Pancreas (tissue), 10 donors: ENCODE measurements around the gene ACTG2. TPM values are rescaled to one million over a fixed set of nuclear protein-coding genes. Genes with fewer than 3 reads are reported as not detected.

Experiments
- ATAC-seq, 4 donors: fragments of 200-7000 bp; cut with Tn5 transposase; one replicate each; pipeline versions ENCODE4 v1.8.0 to v1.9.1; 2020; ENCODE audit warnings: mild to moderate bottlenecking in 4 of 4, moderate library complexity in 4 of 4
- DNase-seq, 6 donors: peaks; one replicate each; pipeline ENCODE4 v3.0.0-alpha.2; 2020
- FAIRE-seq: peaks from 2 replicates; lab custom pipeline; 2012; peaks lifted over from hg19 to GRCh38; lab: Jason Lieb, UNC
- H3K27ac ChIP-seq, 4 donors: fragments of 200-600 bp; sonication (generic); 1 replicate in 3 of 4; 2 replicates in 1 of 4; pipeline versions ENCODE4 v1.5.0 to v1.8.0; 2020
- H3K27me3 ChIP-seq, 4 donors: fragments of 200-600 bp; one replicate each; pipeline ENCODE4 v1.8.0; 2021
- H3K36me3 ChIP-seq, 3 donors: fragments of 200-600 bp; sonication (generic) in 1 of 3; one replicate each; pipeline versions ENCODE4 v1.5.0 to v1.8.0; 2020 to 2021
- H3K4me1 ChIP-seq, 3 donors: fragments of 200-600 bp; one replicate each; pipeline ENCODE4 v1.8.0; 2021
- H3K4me3 ChIP-seq, 4 donors: fragments of 200-600 bp; sonication (generic) in 2 of 4; one replicate each; pipeline versions ENCODE4 v1.5.0 to v1.8.0; 2020 to 2021
- H3K9me3 ChIP-seq, 4 donors: fragments of 200-600 bp; one replicate each; pipeline ENCODE4 v1.8.0; 2021
- WGBS, 2 donors: extraction: QIAGEN DNeasy Blood & Tissue Kit; methylation state at CpG; one replicate each; pipeline ENCODE4 v1.1.7; 2013; 5-methylcytosine and 5-hydroxymethylcytosine counted together
- intact Hi-C, 3 donors: fragments of 100-400 bp; cut with DNase I; formaldehyde crosslinking; loops; one replicate each; pipeline versions ENCODE4 v1.11.1 to v1.14.2; 2022
- polyA plus RNA-seq, 2 donors: library from polyadenylated mRNA; stranded (reverse); fragments of 200-250 nt; gene quantifications; one replicate each; pipeline ENCODE4 v1.2.3, GENCODE V29; 2013
- total RNA-seq, 6 donors: library from RNA; stranded (reverse); fragmentation: NEBNext Ultra II Directional in 4 of 6; extraction: Animal tissue kit (Norgen Biotek cat#: 25700) in 4 of 6; gene quantifications; one replicate each; pipeline versions ENCODE4 v1.2.1 to v1.2.4, GENCODE V29; 2021 to 2023
- TF ChIP-seq, protein P1 (sequence below), 4 donors: fragments of 200-600 bp; sonication (generic) in 3 of 4; IDR thresholded peaks; one replicate each; pipeline versions ENCODE4 v1.5.0 to v1.8.0; 2021; ENCODE audit warnings: antibody characterized with exemption in 4 of 4
- donor health status: healthy with polysubstance abuse.
- donor health status: DM: no; HTN: no; CAD: no; lungs with moderate emphysema.
- donor health status: DM: no; HTN: no; CAD: no.
- donor health status: control.
- donor health status: control.
- donor health status: Bipolar disorder and iron deficiency.
- donor health status: DM: yes; HTN: yes; CAD: no.
- donor health status: DM: no; HTN: no; CAD: no.
- donor health status: DM: no; HTN: no; CAD: no.
- donor health status: DM: yes; HTN: yes; CAD: no.

The ACTG2 gene
- total and polyA plus RNA-seq, 8 donors = 0.28 to 76.3 (median 1.7) TPM

DNA sequence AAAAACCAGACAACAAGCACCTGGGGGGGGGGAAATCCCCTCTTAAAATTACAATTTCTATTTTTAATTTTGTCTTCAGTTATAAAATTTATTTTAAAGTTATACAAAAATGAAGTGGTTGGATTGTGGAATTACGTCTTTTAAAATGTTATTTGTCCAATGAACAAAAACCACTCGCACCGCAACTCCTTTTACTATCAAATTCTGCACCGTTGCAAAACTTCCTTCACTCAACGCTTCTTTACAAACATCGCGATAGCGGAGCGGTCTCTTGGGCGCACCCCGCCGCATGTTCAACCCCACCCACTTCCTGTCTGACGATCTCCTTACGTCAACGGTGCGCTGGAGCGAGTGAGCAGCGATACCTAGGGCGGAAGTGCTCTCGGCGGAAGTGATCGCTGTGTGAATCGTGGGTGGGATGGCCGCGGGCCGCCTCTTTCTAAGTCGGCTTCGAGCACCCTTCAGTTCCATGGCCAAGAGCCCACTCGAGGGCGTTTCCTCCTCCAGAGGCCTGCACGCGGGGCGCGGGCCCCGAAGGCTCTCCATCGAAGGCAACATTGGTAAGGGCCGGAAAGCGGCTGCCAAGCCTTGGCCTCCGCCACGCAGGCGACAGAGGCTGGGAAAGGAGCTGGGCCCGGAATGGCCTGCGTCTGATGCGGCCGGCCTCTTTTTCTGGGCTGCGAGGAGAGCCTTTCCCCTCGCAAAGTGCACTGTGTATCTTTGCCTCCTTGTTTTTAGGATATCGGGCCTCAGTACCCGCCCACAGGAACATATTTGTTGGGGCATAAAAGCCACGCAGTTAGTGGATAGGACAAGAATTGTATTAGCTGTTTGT is 33.9 kb downstream of the ACTG2 start, which contains the start of gene DGUOK:
Gene DGUOK, plus strand, starts transcription at position 388 of the 835 bp plus-strand sequence. Its CDS starts 31 bp downstream, at position 419.
- WGBS, 2 donors = 0 to 3% methylated on average over 50 of the region's 50 CpGs
- peak within 1 kb of the TSS; percentile 87 to 98 (median 96) for H3K27ac ChIP-seq
- no peaks in the 10 kb centered on the region for H3K36me3 ChIP-seq
- no peaks in the 10 kb centered on the region for H3K9me3 ChIP-seq
- FAIRE-seq = peak; percentile 97
- H3K4me1 ChIP-seq = peaks cover 17 to 24% (median 18%) of the 10 kb centered on the region in 3 donors
- H3K4me3 ChIP-seq = peak within 1 kb of the TSS; percentile 32 to 88 (median 78)
- DNase-seq = peak; percentile 89 to 98 (median 96)
- intact Hi-C loops = no loop called here
- peak; percentile 100 for ATAC-seq
- TF ChIP-seq, protein P1, sequence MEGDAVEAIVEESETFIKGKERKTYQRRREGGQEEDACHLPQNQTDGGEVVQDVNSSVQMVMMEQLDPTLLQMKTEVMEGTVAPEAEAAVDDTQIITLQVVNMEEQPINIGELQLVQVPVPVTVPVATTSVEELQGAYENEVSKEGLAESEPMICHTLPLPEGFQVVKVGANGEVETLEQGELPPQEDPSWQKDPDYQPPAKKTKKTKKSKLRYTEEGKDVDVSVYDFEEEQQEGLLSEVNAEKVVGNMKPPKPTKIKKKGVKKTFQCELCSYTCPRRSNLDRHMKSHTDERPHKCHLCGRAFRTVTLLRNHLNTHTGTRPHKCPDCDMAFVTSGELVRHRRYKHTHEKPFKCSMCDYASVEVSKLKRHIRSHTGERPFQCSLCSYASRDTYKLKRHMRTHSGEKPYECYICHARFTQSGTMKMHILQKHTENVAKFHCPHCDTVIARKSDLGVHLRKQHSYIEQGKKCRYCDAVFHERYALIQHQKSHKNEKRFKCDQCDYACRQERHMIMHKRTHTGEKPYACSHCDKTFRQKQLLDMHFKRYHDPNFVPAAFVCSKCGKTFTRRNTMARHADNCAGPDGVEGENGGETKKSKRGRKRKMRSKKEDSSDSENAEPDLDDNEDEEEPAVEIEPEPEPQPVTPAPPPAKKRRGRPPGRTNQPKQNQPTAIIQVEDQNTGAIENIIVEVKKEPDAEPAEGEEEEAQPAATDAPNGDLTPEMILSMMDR (IDR thresholded peaks at IDR 0.05) = no peak
- H3K27me3 ChIP-seq = no peaks in the 10 kb centered on the region

DNA sequence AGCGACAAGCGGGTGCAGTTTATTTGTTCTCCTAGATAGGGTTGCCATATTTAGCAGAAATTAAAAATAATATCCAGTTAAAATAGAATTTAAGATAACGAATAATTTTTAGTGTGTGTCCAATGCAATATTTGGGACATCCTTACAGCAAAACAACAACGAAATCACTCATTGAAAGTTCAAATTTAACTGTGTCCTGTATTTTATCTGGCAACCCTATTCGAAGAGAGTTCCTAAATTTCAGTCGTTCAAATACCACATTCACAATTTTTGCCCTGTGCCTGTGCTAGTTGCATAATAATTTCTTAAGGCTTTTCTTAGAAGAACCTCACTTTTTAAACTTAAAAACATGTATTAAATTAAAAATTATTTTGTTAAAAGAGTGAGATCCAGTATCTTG is 34.5 kb downstream of the ACTG2 start:
- intact Hi-C loops = no loop called here
- 22 to 24% methylated on average over 6 of the region's 6 CpGs for WGBS, 2 donors
- H3K4me1 ChIP-seq = peaks cover 17 to 24% (median 18%) of the 10 kb centered on the region in 3 donors
- peak overlapping the region; percentile 87 to 98 (median 96) for H3K27ac ChIP-seq
- DNase-seq (no peak), ATAC-seq (no peak), FAIRE-seq (no peak)
- H3K4me3 ChIP-seq = peak overlapping the region; percentile 32 to 88 (median 78)
- no peaks in the 10 kb centered on the region for H3K9me3 ChIP-seq
- TF ChIP-seq, protein P1 (IDR thresholded peaks at IDR 0.05) = no peak
- no peaks in the 10 kb centered on the region for H3K27me3 ChIP-seq
- no peaks in the 10 kb centered on the region for H3K36me3 ChIP-seq

DNA sequence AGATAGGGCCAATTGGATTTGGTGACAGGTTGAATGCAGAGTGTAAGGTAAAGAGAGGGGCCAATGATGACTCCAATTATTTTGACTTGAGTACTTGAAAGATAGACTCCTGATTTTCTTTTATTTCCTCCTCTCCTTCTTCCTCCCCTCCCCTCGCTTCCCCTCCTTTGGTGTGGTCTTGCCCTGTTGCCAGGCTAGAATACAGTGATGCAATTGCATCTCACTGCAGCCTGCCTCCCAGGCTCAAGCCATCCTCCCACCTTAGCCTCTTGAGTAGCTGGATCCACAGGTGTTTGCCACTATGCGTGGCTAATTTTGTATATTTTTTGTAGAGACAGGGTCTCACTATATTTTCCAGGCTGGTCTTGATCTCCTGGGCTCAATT is 36.1 kb downstream of the ACTG2 start:
- ATAC-seq (no peak), FAIRE-seq (no peak), DNase-seq (no peak)
- no peak overlapping the region for H3K4me3 ChIP-seq
- TF ChIP-seq, protein P1 (IDR thresholded peaks at IDR 0.05) = no peak
- H3K27ac ChIP-seq = peak overlapping the region in 2 of 4 donors; percentile 14 to 40
- H3K36me3 ChIP-seq = no peaks in the 10 kb centered on the region
- H3K4me1 ChIP-seq = peaks cover 17 to 24% (median 18%) of the 10 kb centered on the region in 3 donors
- no peaks in the 10 kb centered on the region for H3K27me3 ChIP-seq
- 74 to 76% methylated on average over 2 of the region's 2 CpGs for WGBS, 2 donors
- no peaks in the 10 kb centered on the region for H3K9me3 ChIP-seq
- intact Hi-C loops = no loop called here

DNA sequence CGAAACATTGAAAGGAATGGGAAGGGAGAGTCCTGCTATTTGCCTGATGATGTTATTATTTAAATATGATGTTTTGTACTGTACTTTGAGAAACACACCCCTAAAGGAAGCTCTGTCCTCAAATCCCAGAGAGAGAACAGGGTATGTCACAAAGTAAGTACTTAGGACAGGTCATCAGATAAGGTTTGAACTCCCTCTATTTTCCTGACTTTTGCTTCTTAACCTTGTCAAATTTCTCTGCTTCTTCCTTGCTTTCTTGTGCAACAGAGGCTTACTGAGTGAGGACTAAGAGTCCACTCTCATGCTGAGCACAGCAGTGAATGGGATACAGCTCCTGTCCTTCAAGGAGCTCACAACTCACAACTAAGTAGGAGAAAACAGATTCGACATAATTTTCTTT is 37.6 kb downstream of the ACTG2 start:
- DNase-seq (no peak), ATAC-seq (no peak), FAIRE-seq (no peak)
- H3K9me3 ChIP-seq = no peaks in the 10 kb centered on the region
- 76 to 78% methylated on average over 2 of the region's 2 CpGs for WGBS, 2 donors
- intact Hi-C loops = no loop called here
- H3K4me3 ChIP-seq = no peak overlapping the region
- peaks cover 17 to 24% (median 18%) of the 10 kb centered on the region in 3 donors for H3K4me1 ChIP-seq
- no peaks in the 10 kb centered on the region for H3K36me3 ChIP-seq
- H3K27ac ChIP-seq = no peak overlapping the region
- no peaks in the 10 kb centered on the region for H3K27me3 ChIP-seq
- TF ChIP-seq, protein P1 (IDR thresholded peaks at IDR 0.05) = no peak
